OCI-LY1 (cell line): Measurements from ENCODE around the gene COPS4.

ENCODE experiments used
- EZH2 ChIP-seq: fragments of 200-600 bp; sonication (generic), shearing (Covaris generic); IDR thresholded peaks from 2 replicates; pipeline ENCODE4 v1.8.0; 2017; ENCODE audit warnings: borderline replicate concordance, mixed run types, mild to moderate bottlenecking, antibody characterized with exemption, low read length, moderate library complexity, mixed read lengths
- TF ChIP-seq, protein P1 (sequence below): fragments of 200-600 bp; sonication (generic), shearing (Covaris generic); IDR thresholded peaks from 2 replicates; pipeline ENCODE4 v1.5.1; 2017; ENCODE audit warnings: mild to moderate bottlenecking, antibody characterized with exemption, low read length, moderate library complexity, mixed read lengths

DNA sequence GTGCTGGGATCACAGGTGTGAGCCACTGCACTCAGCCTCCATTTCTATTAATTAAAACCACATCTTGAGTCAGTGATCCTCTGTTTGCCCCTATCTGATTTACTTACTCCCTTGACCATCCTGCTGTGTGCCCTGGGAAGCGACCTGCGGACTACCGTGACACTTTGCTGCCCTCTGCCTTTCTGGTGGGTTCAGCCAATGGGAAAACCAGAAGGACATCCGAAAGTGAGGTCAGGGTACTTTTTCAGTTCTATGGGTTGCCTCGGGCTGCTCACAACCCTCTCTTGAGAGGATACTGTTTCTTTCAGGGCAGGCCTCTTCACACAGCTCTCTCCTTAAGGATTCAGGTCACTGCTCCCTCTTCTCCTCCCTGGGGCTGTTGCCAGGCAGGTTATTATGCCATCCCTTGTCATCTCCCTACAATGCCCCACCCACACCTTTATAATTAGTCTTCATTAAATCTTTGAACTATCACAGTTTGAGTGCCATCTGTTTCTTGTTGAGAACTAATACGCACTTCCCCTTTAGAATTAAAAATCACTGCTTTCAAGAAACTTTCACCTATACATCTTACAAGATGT lies 58.2 kb downstream of the COPS4 start:
- TF ChIP-seq, protein P1, sequence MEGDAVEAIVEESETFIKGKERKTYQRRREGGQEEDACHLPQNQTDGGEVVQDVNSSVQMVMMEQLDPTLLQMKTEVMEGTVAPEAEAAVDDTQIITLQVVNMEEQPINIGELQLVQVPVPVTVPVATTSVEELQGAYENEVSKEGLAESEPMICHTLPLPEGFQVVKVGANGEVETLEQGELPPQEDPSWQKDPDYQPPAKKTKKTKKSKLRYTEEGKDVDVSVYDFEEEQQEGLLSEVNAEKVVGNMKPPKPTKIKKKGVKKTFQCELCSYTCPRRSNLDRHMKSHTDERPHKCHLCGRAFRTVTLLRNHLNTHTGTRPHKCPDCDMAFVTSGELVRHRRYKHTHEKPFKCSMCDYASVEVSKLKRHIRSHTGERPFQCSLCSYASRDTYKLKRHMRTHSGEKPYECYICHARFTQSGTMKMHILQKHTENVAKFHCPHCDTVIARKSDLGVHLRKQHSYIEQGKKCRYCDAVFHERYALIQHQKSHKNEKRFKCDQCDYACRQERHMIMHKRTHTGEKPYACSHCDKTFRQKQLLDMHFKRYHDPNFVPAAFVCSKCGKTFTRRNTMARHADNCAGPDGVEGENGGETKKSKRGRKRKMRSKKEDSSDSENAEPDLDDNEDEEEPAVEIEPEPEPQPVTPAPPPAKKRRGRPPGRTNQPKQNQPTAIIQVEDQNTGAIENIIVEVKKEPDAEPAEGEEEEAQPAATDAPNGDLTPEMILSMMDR: no peak
- TF ChIP-seq EZH2: no peak
